ENCODE data around the gene JAGN1.

Gene JAGN1

GRCh38 chr3:9846231-9846630 is 44.2 kb upstream of the JAGN1 start:
- no peak for TF ChIP-seq EP300 (IDR thresholded peaks at IDR 0.05; ENCODE audit: borderline replicate concordance)
- TF ChIP-seq CEBPB (IDR thresholded peaks at IDR 0.05), result no peak
- TF ChIP-seq NFIC (IDR thresholded peaks at IDR 0.05), result no peak
- no peak for TF ChIP-seq YY1 (IDR thresholded peaks at IDR 0.05; ENCODE audit: low read depth)
- no peak for TF ChIP-seq MAX (IDR thresholded peaks at IDR 0.05)
- no peak for TF ChIP-seq RAD21 (IDR thresholded peaks at IDR 0.05; ENCODE audit: low read depth)
- no peak for TF ChIP-seq EGR1 (IDR thresholded peaks at IDR 0.05)
- TF ChIP-seq, protein P1, sequence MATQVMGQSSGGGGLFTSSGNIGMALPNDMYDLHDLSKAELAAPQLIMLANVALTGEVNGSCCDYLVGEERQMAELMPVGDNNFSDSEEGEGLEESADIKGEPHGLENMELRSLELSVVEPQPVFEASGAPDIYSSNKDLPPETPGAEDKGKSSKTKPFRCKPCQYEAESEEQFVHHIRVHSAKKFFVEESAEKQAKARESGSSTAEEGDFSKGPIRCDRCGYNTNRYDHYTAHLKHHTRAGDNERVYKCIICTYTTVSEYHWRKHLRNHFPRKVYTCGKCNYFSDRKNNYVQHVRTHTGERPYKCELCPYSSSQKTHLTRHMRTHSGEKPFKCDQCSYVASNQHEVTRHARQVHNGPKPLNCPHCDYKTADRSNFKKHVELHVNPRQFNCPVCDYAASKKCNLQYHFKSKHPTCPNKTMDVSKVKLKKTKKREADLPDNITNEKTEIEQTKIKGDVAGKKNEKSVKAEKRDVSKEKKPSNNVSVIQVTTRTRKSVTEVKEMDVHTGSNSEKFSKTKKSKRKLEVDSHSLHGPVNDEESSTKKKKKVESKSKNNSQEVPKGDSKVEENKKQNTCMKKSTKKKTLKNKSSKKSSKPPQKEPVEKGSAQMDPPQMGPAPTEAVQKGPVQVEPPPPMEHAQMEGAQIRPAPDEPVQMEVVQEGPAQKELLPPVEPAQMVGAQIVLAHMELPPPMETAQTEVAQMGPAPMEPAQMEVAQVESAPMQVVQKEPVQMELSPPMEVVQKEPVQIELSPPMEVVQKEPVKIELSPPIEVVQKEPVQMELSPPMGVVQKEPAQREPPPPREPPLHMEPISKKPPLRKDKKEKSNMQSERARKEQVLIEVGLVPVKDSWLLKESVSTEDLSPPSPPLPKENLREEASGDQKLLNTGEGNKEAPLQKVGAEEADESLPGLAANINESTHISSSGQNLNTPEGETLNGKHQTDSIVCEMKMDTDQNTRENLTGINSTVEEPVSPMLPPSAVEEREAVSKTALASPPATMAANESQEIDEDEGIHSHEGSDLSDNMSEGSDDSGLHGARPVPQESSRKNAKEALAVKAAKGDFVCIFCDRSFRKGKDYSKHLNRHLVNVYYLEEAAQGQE (IDR thresholded peaks at IDR 0.05; ENCODE audit: low read depth), result no peak
- TF ChIP-seq TCF12 (IDR thresholded peaks at IDR 0.05; ENCODE audit: low read depth), result no peak
- no peak for TF ChIP-seq TAF1 (IDR thresholded peaks at IDR 0.05; ENCODE audit: low read depth)
- no peak for TF ChIP-seq FOXM1 (IDR thresholded peaks at IDR 0.05; ENCODE audit: borderline replicate concordance, low read depth)

DNA sequence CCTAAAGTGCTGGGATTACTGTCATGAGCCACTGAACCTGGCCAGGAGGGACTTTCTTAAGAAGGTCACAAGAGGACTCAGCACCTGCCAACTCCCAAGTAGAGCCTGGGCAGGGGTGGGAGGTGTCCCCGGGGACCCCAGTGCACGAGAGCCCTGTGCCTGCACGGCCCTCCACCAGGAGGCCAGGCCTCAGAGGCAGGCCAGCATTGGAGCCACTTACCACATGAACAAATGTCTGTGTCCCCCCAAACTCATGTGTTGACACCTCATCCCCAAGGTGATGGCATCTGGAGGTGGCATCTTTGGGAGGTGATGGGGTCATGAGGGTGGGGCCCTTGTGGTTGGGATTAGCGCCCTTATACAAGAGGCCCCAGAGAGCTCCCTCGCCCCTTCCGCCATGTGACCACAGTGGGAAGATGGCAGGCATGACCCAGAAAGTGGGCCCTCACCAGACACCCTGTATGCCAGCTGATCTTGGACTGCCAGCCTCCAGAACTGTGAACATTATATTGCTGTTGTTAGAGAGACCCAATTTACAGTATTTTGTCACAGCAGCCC is 43.4 kb upstream of the JAGN1 start:
- TF ChIP-seq CREB1 (IDR thresholded peaks at IDR 0.05; ENCODE audit: low read depth) (no peak), MAX (IDR thresholded peaks at IDR 0.05) (no peak), CEBPB (IDR thresholded peaks at IDR 0.05) (no peak), YY1 (IDR thresholded peaks at IDR 0.05; ENCODE audit: low read depth) (no peak), FOXM1 (IDR thresholded peaks at IDR 0.05; ENCODE audit: borderline replicate concordance, low read depth) (no peak), ZBTB7A (IDR thresholded peaks at IDR 0.05; ENCODE audit: low read depth) (no peak), NFIC (IDR thresholded peaks at IDR 0.05) (no peak), EGR1 (IDR thresholded peaks at IDR 0.05) (no peak), TCF12 (IDR thresholded peaks at IDR 0.05; ENCODE audit: low read depth) (no peak), USF1 (IDR thresholded peaks at IDR 0.05) (no peak), RAD21 (IDR thresholded peaks at IDR 0.05; ENCODE audit: low read depth) (no peak), EP300 (IDR thresholded peaks at IDR 0.05; ENCODE audit: borderline replicate concordance) (no peak), TAF1 (IDR thresholded peaks at IDR 0.05; ENCODE audit: low read depth) (no peak), TEAD4 (IDR thresholded peaks at IDR 0.05) (no peak)
- TF ChIP-seq, protein P1 (IDR thresholded peaks at IDR 0.05; ENCODE audit: low read depth), result no peak

DNA sequence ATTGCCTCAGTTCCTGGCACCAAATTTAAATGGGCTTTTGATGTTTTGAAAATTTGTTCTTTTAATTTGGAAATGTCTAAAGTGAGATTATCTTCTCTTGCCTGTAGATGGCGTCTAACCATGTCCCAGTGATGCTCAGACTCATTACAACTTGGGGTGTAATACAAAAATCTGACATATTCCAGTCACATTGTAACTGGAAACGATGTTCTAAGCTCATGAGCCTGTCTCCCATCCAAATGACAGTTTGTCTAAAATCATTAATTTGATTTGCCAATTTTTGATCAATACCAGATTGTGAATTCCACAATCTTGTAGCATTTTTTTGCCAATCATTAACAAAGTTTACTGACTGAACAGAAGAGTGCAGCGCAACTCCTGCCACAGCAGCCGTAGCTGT is 41.5 kb upstream of the JAGN1 start:
- peak; percentile 67 for TF ChIP-seq RAD21 (IDR thresholded peaks at IDR 0.05; ENCODE audit: low read depth)

GRCh38 chr3:9852528-9852927 is 37.9 kb upstream of the JAGN1 start:
- no peak for TF ChIP-seq ZBTB7A (IDR thresholded peaks at IDR 0.05; ENCODE audit: low read depth)
- TF ChIP-seq CREB1 (IDR thresholded peaks at IDR 0.05; ENCODE audit: low read depth), result no peak
- no peak for TF ChIP-seq EP300 (IDR thresholded peaks at IDR 0.05; ENCODE audit: borderline replicate concordance)
- no peak for TF ChIP-seq USF1 (IDR thresholded peaks at IDR 0.05)
- TF ChIP-seq, protein P1 (IDR thresholded peaks at IDR 0.05; ENCODE audit: low read depth), result no peak
- peak; percentile 13; the same call in 1 of the 2 replicates for TF ChIP-seq RAD21 (IDR thresholded peaks at IDR 0.05; ENCODE audit: low read depth)

GRCh38 chr3:9855594-9855993 is 34.8 kb upstream of the JAGN1 start:
- no peak for TF ChIP-seq FOXM1 (IDR thresholded peaks at IDR 0.05; ENCODE audit: borderline replicate concordance, low read depth)
- no peak for TF ChIP-seq TAF1 (IDR thresholded peaks at IDR 0.05; ENCODE audit: low read depth)
- TF ChIP-seq MAX (IDR thresholded peaks at IDR 0.05), result no peak
- TF ChIP-seq EP300 (IDR thresholded peaks at IDR 0.05; ENCODE audit: borderline replicate concordance), result no peak
- no peak for TF ChIP-seq TEAD4 (IDR thresholded peaks at IDR 0.05)
- TF ChIP-seq USF1 (IDR thresholded peaks at IDR 0.05), result no peak
- TF ChIP-seq RAD21 (IDR thresholded peaks at IDR 0.05; ENCODE audit: low read depth), result no peak
- TF ChIP-seq TCF12 (IDR thresholded peaks at IDR 0.05; ENCODE audit: low read depth), result no peak
- no peak for TF ChIP-seq EGR1 (IDR thresholded peaks at IDR 0.05)
- no peak for TF ChIP-seq NFIC (IDR thresholded peaks at IDR 0.05)
- TF ChIP-seq, protein P1 (IDR thresholded peaks at IDR 0.05; ENCODE audit: low read depth), result no peak

All from Ishikawa (cell line).